H9 (cell line): ENCODE results near the gene LMCD1. TPM values are rescaled to one million over a fixed set of nuclear protein-coding genes. Genes with fewer than 3 reads are reported as not detected.

Experiments used
- DNase-seq: peaks from one replicate; pipeline ENCODE4 v3.0.0-alpha.2; 2017
- H2AFZ ChIP-seq: one replicate; pipeline ENCODE4 v1.6.1; 2013; ENCODE audit warnings: mild to moderate bottlenecking, low read length, control low read depth, moderate library complexity
- H2AK5ac ChIP-seq: 2 replicates; pipeline ENCODE4 v1.6.1; 2013; ENCODE audit warnings: low read length, control low read depth, mixed read lengths; ENCODE audit not compliant: insufficient read length
- H2BK120ac ChIP-seq: one replicate; pipeline ENCODE4 v1.6.1; 2013; ENCODE audit warnings: low read depth, mild to moderate bottlenecking, low read length, control low read depth, inconsistent platforms; ENCODE audit not compliant: poor library complexity, severe bottlenecking
- H2BK12ac ChIP-seq: 2 replicates; pipeline ENCODE4 v1.6.1; 2013; ENCODE audit warnings: low read length, control low read depth, mixed read lengths, low read depth; ENCODE audit not compliant: insufficient read length
- H2BK15ac ChIP-seq: 2 replicates; pipeline ENCODE4 v1.6.1; 2013; ENCODE audit warnings: low read depth, low read length, control low read depth
- H2BK20ac ChIP-seq: one replicate; pipeline ENCODE4 v1.6.1; 2013; ENCODE audit warnings: low read depth, mild to moderate bottlenecking, low read length, control low read depth, inconsistent platforms; ENCODE audit not compliant: poor library complexity, severe bottlenecking
- H2BK5ac ChIP-seq: 2 replicates; pipeline ENCODE4 v1.6.1; 2013; ENCODE audit warnings: low read length, control low read depth, mixed read lengths; ENCODE audit not compliant: insufficient read length
- H3K14ac ChIP-seq: 2 replicates; pipeline ENCODE4 v1.6.1; 2013; ENCODE audit warnings: low read length, control low read depth; ENCODE audit not compliant: insufficient read depth
- H3K18ac ChIP-seq: 2 replicates; pipeline ENCODE4 v1.6.1; 2013; ENCODE audit warnings: low read depth, mild to moderate bottlenecking, mixed read lengths, low read length, control low read depth; ENCODE audit not compliant: insufficient read length
- H3K23ac ChIP-seq: 2 replicates; pipeline ENCODE4 v1.6.1; 2013; ENCODE audit warnings: low read length, control low read depth, mixed read lengths, low read depth; ENCODE audit not compliant: insufficient read length
- H3K23me2 ChIP-seq: 2 replicates; pipeline ENCODE4 v1.6.1; 2013; ENCODE audit warnings: low read depth, mild to moderate bottlenecking, mixed read lengths, low read length, control low read depth; ENCODE audit not compliant: insufficient read length, poor library complexity, severe bottlenecking
- H3K27ac ChIP-seq: 2 replicates; pipeline ENCODE4 v1.5.1; 2013; ENCODE audit warnings: low read length, control low read depth, mixed read lengths, low read depth; ENCODE audit not compliant: insufficient read length
- H3K27me3 ChIP-seq: 2 replicates; pipeline ENCODE4 v1.6.1; 2013; ENCODE audit warnings: low read length, control low read depth, inconsistent platforms; ENCODE audit not compliant: insufficient read depth
- H3K4ac ChIP-seq: 2 replicates; pipeline ENCODE4 v1.6.1; 2013; ENCODE audit warnings: low read depth, mild to moderate bottlenecking, control low read depth, inconsistent platforms, low read length, moderate library complexity
- H3K4me1 ChIP-seq: 2 replicates; pipeline ENCODE4 v1.6.1; 2013; ENCODE audit warnings: low read length, control low read depth, inconsistent platforms; ENCODE audit not compliant: insufficient read depth
- H3K4me2 ChIP-seq: 2 replicates; pipeline ENCODE4 v1.6.1; 2013; ENCODE audit warnings: low read length, control low read depth, mixed read lengths; ENCODE audit not compliant: insufficient read length, insufficient read depth
- H3K56ac ChIP-seq: 2 replicates; pipeline ENCODE4 v1.6.1; 2013; ENCODE audit warnings: low read depth, mild to moderate bottlenecking, mixed read lengths, low read length, control low read depth; ENCODE audit not compliant: insufficient read length
- H3K79me1 ChIP-seq: 2 replicates; pipeline ENCODE4 v1.6.1; 2013; ENCODE audit warnings: low read depth, mild to moderate bottlenecking, moderate library complexity, low read length, control low read depth, inconsistent platforms; ENCODE audit not compliant: insufficient read depth, poor library complexity, severe bottlenecking
- H3K79me2 ChIP-seq: 2 replicates; pipeline ENCODE4 v1.6.1; 2013; ENCODE audit warnings: low read length, control low read depth, inconsistent platforms; ENCODE audit not compliant: insufficient read depth
- H3K9ac ChIP-seq: 2 replicates; pipeline ENCODE4 v1.6.1; 2013; ENCODE audit warnings: low read length, control low read depth, mixed read lengths; ENCODE audit not compliant: insufficient read length; ENCODE audit errors: extremely low read depth
- H3K9me3 ChIP-seq: one replicate; pipeline ENCODE4 v1.6.1; 2013; ENCODE audit warnings: low read depth, low read length, inconsistent platforms; ENCODE audit not compliant: control insufficient read depth
- H3T11ph ChIP-seq: one replicate; pipeline ENCODE4 v1.6.1; 2013; ENCODE audit warnings: mild to moderate bottlenecking, low read length, control low read depth, inconsistent platforms
- H4K20me1 ChIP-seq: one replicate; pipeline ENCODE4 v1.6.1; 2013; ENCODE audit not compliant: control insufficient read depth, insufficient read length, insufficient read depth
- H4K5ac ChIP-seq: 2 replicates; pipeline ENCODE4 v1.6.1; 2013; ENCODE audit warnings: low read depth, mild to moderate bottlenecking, mixed read lengths, low read length, control low read depth; ENCODE audit not compliant: insufficient read length
- H4K8ac ChIP-seq: replicated peaks from 2 replicates; pipeline ENCODE4 v1.6.1; 2013; ENCODE audit warnings: low read length, control low read depth, mixed read lengths, low read depth; ENCODE audit not compliant: insufficient read length
- H4K91ac ChIP-seq: 2 replicates; pipeline ENCODE4 v1.6.1; 2013; ENCODE audit warnings: low read depth, mild to moderate bottlenecking, moderate library complexity, mixed read lengths, low read length, control low read depth; ENCODE audit not compliant: insufficient read length
- H3K27ac Mint-ChIP-seq, 3 experiments: 2 replicates in 2 of 3; 3 replicates in 1 of 3; pipeline ENCODE4 v1.8.0; 2020 to 2021; ENCODE audit warnings: mixed read lengths in 3 of 3, mild to moderate bottlenecking in 1 of 3, moderate library complexity in 1 of 3
- H3K27me3 Mint-ChIP-seq: 2 replicates; pipeline ENCODE4 v1.8.0; 2021; ENCODE audit warnings: low read depth, mild to moderate bottlenecking, moderate library complexity, mixed read lengths
- H3K36me3 Mint-ChIP-seq, 3 experiments: 2 replicates in 2 of 3; 3 replicates in 1 of 3; pipeline ENCODE4 v1.8.0; 2020 to 2021; ENCODE audit warnings: low read depth in 3 of 3, mixed read lengths in 3 of 3; ENCODE audit not compliant: insufficient read depth in 1 of 3
- H3K4me1 Mint-ChIP-seq, 2 experiments: 2 replicates each; pipeline ENCODE4 v1.8.0; 2020; ENCODE audit warnings: mixed read lengths in 2 of 2
- H3K4me3 Mint-ChIP-seq, 2 experiments: 2 replicates in 1 of 2; 3 replicates in 1 of 2; pipeline ENCODE4 v1.8.0; 2020 to 2021; ENCODE audit warnings: mild to moderate bottlenecking in 2 of 2, mixed read lengths in 2 of 2, moderate library complexity in 1 of 2
- H3K9me3 Mint-ChIP-seq, 2 experiments: 2 replicates in 1 of 2; 3 replicates in 1 of 2; pipeline ENCODE4 v1.8.0; 2020; ENCODE audit warnings: mild to moderate bottlenecking in 2 of 2, mixed read lengths in 2 of 2, moderate library complexity in 1 of 2
- WGBS: extraction: QIAGEN DNeasy Blood & Tissue Kit; methylation state at CpG from one replicate; pipeline ENCODE4 v1.1.7; 2013; ENCODE audit warnings: missing lambda C conversion rate, low lambda C conversion rate, mixed read lengths; ENCODE audit not compliant: insufficient read length; ENCODE audit errors: extremely low coverage; 5-methylcytosine and 5-hydroxymethylcytosine counted together
- total RNA-seq: library from RNA; stranded (reverse); gene quantifications from 2 replicates; pipeline ENCODE4 v1.2.1, GENCODE V29; 2021
- TF ChIP-seq, protein P1 (sequence below): fragments of 200-600 bp; sonication (generic); conservative IDR thresholded peaks from 3 replicates; pipeline ENCODE4 v1.8.0; 2021; ENCODE audit warnings: antibody characterized with exemption, mild to moderate bottlenecking

LMCD1 gene
- total RNA-seq, 1 experiment from 2014 or later = 19.2 TPM

DNA sequence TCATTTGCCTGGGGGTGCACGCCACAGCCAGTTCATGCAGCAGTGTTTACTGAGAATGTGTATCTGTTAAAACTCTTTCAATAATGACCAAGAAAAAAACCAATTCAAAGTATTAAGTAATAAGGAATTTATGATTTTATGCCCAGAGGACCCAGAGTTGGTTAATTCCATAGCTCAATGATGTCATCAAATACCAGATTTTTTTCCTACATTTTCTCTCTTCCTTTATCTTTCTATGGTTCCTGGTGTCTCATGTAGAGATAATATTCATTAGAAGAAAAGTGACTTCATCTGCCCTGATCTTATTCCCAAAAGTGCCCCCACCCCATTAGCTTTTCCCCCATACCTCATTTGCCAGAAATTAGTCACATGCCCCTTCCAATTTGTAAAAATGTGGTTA, 44.6 kb upstream of the LMCD1 start:
- Histone ChIP-seq H3K27me3 (no peaks in the 10 kb centered on the region), H3K79me2 (no peaks in the 10 kb centered on the region), H3K56ac (no peak overlapping the region), H4K20me1 (no peaks in the 10 kb centered on the region), H2BK120ac (no peak overlapping the region), H2AK5ac (no peak overlapping the region), H4K5ac (no peak overlapping the region), H2BK20ac (no peak overlapping the region), H3K23me2 (no peaks in the 10 kb centered on the region), H3K23ac (no peak overlapping the region), H4K91ac (no peak overlapping the region), H3K79me1 (no peaks in the 10 kb centered on the region), H3K14ac (no peak overlapping the region), H2BK5ac (no peak overlapping the region), H3K9me3 (no peaks in the 10 kb centered on the region), H3K9ac (no peak overlapping the region), H3T11ph (no peak overlapping the region), H4K8ac (no peak overlapping the region), H3K4me1 (peaks cover 5% of the 10 kb centered on the region; the same call in 1 of the 2 replicates), H3K27ac (no peak overlapping the region), H2BK15ac (no peak overlapping the region), H3K4ac (no peak overlapping the region), H3K4me2 (no peak overlapping the region), H2AFZ (no peak overlapping the region), H2BK12ac (no peak overlapping the region), H3K18ac (no peak overlapping the region)
- no peak overlapping the region; a peak in 1 of 7 replicates for H3K27ac Mint-ChIP-seq
- WGBS = no CpG with 5 or more reads among the region's 1 CpG
- TF ChIP-seq, protein P1, sequence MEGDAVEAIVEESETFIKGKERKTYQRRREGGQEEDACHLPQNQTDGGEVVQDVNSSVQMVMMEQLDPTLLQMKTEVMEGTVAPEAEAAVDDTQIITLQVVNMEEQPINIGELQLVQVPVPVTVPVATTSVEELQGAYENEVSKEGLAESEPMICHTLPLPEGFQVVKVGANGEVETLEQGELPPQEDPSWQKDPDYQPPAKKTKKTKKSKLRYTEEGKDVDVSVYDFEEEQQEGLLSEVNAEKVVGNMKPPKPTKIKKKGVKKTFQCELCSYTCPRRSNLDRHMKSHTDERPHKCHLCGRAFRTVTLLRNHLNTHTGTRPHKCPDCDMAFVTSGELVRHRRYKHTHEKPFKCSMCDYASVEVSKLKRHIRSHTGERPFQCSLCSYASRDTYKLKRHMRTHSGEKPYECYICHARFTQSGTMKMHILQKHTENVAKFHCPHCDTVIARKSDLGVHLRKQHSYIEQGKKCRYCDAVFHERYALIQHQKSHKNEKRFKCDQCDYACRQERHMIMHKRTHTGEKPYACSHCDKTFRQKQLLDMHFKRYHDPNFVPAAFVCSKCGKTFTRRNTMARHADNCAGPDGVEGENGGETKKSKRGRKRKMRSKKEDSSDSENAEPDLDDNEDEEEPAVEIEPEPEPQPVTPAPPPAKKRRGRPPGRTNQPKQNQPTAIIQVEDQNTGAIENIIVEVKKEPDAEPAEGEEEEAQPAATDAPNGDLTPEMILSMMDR = no peak
- peaks cover 20 to 22% of the 10 kb centered on the region in 2 experiments for H3K4me1 Mint-ChIP-seq
- no peaks in the 10 kb centered on the region for H3K36me3 Mint-ChIP-seq
- peaks cover 7% of the 10 kb centered on the region for H3K27me3 Mint-ChIP-seq
- DNase-seq = no peak
- no peak overlapping the region for H3K4me3 Mint-ChIP-seq
- no peaks in the 10 kb centered on the region; a peak in 1 of 5 replicates for H3K9me3 Mint-ChIP-seq
